ENCODE results near the gene FILIP1L. TPM values are rescaled to one million over a fixed set of nuclear protein-coding genes. Genes with fewer than 3 reads are reported as not detected.
A peak's percentile ranks its signal among the peaks of the same experiment; 100 is the strongest.

FILIP1L gene
- total RNA-seq, 2 donors from 2014 or later, result 9.5 to 28.2 TPM

DNA sequence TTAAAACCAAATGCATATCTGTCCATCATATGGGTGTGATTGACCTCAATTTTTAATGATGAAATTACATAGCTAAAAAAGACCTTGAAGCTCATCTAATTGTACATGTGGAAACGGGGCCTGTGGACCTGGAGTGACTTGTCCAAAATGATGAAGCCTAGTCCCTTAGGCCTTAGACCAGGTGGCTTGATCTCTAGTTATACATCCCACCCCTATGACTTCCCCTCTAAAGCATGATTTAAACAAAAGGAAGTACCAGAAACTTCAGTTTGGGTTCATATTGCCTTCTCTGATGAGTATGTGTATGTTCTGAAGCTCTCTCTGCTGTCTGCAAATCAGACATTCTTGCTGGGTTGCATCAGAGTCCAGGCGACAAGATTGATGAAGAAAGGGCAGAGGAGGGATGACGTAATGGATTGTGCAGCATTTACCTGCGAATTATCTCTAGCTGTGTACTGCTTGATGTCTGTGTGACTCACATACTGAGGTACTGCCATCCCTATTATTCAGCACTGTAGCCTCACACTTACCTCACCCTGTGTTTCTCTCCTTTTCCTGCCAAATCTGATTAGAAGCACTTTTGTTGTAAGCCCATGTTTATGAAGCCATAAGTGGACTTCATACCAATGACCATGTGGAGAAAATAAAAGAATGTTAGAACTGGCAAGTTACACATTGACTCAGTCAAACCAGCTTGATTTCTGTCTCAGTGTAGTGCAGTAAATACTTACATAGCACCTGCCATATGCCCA lies 111.5 kb downstream of the FILIP1L start:
- no peaks in the 10 kb centered on the region for H3K9me3 ChIP-seq
- 42% methylated on average over 4 of the region's 4 CpGs for WGBS
- H3K4me3 ChIP-seq, result no peak overlapping the region
- H3K36me3 ChIP-seq, result no peaks in the 10 kb centered on the region
- no peaks in the 10 kb centered on the region for H3K27me3 ChIP-seq (replicated peaks; ENCODE audit: insufficient read depth)
- intact Hi-C loops (cut with DNase I), result no loop called here
- no peaks in the 10 kb centered on the region for H3K4me1 ChIP-seq (replicated peaks)
- TF ChIP-seq POLR2AphosphoS5 (IDR thresholded peaks at IDR 0.05) (peak; percentile 54), POLR2A (IDR thresholded peaks at IDR 0.05) (no peak)
- no peak overlapping the region for H3K27ac ChIP-seq
- DNase-seq (ENCODE audit: low spot score), result peak; percentile 40

DNA sequence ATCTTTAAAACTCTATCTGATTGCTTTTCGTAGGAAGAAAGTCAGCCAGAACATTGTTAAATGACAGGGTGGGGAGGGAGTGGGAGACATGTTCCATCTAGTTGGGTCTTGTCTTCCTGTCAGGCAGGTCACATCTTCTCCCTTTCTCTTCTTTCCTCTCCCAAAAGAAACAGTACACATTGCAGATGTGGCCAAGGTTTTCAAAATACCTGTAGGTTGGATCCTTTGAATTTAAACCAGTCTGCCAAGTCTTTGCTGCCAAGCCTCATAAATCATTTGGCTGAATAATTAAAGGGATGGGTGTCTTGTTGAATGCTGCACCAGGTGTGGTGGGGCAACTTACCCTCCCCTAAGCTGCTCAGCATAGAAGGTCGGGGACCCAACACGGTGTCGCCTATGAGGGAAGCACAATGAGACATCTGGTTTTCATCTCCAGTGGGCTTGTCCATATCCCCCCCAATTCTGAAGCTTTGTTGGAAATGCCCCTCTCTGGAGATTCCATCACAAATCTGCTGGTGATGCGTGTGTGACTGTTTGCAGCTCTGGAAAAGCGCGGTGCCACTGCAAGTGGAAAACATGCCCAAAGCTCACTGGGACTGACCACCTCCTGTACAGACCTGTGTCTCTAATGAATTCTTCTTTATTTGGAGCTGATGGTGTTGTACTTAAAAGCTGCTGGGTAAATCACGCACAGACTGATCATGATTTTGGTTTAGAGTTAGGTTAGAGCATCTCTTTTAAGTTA lies 112.6 kb downstream of the FILIP1L start:
- Histone ChIP-seq H3K27ac (no peak overlapping the region), H3K27me3 (replicated peaks; ENCODE audit: insufficient read depth) (no peaks in the 10 kb centered on the region), H3K9me3 (no peaks in the 10 kb centered on the region), H3K4me1 (replicated peaks) (no peaks in the 10 kb centered on the region), H3K4me3 (no peak overlapping the region), H3K36me3 (no peaks in the 10 kb centered on the region)
- TF ChIP-seq POLR2AphosphoS5 (IDR thresholded peaks at IDR 0.05), result peak; percentile 75
- TF ChIP-seq POLR2A (IDR thresholded peaks at IDR 0.05), result no peak
- intact Hi-C loops (cut with DNase I), result no loop called here
- 58% methylated on average over 8 of the region's 8 CpGs for WGBS
- peak; percentile 75 for DNase-seq (ENCODE audit: low spot score)

DNA sequence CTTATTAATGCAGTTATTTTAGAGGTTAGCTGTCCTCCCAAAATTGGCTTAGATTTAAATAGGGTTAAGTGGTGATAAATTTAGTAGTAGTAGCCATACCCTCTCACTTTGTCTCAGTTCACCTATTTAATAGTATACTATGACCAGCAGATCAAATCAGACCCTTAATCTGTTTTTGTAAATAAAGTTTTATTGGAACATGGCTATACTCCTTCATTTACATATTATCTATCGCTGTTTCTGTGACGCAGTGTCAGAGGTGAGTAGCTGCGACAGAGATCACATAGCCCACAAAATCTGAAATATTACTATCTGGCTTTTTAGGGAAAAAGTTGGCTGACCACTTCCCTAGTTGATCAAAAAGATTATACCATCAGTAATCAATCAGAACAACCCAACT lies 113.2 kb downstream of the FILIP1L start:
- intact Hi-C loops (cut with DNase I), result no loop called here
- no peak for DNase-seq (ENCODE audit: low spot score)
- no peak overlapping the region for H3K27ac ChIP-seq
- no peak overlapping the region for H3K4me3 ChIP-seq
- 56% methylated on average over 3 of the region's 3 CpGs for WGBS
- H3K9me3 ChIP-seq, result no peaks in the 10 kb centered on the region
- TF ChIP-seq, protein P1, sequence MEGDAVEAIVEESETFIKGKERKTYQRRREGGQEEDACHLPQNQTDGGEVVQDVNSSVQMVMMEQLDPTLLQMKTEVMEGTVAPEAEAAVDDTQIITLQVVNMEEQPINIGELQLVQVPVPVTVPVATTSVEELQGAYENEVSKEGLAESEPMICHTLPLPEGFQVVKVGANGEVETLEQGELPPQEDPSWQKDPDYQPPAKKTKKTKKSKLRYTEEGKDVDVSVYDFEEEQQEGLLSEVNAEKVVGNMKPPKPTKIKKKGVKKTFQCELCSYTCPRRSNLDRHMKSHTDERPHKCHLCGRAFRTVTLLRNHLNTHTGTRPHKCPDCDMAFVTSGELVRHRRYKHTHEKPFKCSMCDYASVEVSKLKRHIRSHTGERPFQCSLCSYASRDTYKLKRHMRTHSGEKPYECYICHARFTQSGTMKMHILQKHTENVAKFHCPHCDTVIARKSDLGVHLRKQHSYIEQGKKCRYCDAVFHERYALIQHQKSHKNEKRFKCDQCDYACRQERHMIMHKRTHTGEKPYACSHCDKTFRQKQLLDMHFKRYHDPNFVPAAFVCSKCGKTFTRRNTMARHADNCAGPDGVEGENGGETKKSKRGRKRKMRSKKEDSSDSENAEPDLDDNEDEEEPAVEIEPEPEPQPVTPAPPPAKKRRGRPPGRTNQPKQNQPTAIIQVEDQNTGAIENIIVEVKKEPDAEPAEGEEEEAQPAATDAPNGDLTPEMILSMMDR (IDR thresholded peaks at IDR 0.05), result no peak
- TF ChIP-seq POLR2A (IDR thresholded peaks at IDR 0.05), result no peak
- TF ChIP-seq POLR2AphosphoS5 (IDR thresholded peaks at IDR 0.05), result no peak
- no peaks in the 10 kb centered on the region for H3K36me3 ChIP-seq
- no peaks in the 10 kb centered on the region for H3K27me3 ChIP-seq (replicated peaks; ENCODE audit: insufficient read depth)
- H3K4me1 ChIP-seq (replicated peaks), result no peaks in the 10 kb centered on the region

DNA sequence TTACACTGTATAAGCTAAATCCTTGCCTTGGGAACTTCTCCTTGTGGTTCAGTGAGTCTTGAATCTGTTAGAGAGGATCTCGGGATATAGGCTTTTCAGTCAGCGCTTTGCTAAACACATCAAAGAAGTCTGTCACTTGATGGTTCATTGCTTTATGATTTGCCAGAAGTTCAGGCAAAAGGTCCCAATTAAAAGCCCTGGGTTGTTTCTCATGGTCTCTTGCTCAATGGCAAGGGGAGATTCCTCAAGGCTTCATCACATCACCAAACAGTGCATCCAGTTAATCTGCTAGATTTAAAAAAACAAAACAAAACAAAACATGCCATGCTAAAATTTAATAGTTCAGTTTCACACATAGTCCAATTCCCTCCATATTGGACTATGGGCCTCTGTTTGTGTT lies 114.8 kb downstream of the FILIP1L start:
- 86% methylated on average over 2 of the region's 2 CpGs for WGBS
- Histone ChIP-seq H3K27me3 (replicated peaks; ENCODE audit: insufficient read depth) (no peaks in the 10 kb centered on the region), H3K36me3 (no peaks in the 10 kb centered on the region), H3K4me1 (replicated peaks) (no peaks in the 10 kb centered on the region), H3K4me3 (no peak overlapping the region), H3K27ac (no peak overlapping the region), H3K9me3 (no peaks in the 10 kb centered on the region)
- no peak for DNase-seq (ENCODE audit: low spot score)
- TF ChIP-seq POLR2A (IDR thresholded peaks at IDR 0.05), result no peak
- TF ChIP-seq, protein P1 (IDR thresholded peaks at IDR 0.05), result no peak
- TF ChIP-seq POLR2AphosphoS5 (IDR thresholded peaks at IDR 0.05), result no peak
- intact Hi-C loops (cut with DNase I), result no loop called here

DNA sequence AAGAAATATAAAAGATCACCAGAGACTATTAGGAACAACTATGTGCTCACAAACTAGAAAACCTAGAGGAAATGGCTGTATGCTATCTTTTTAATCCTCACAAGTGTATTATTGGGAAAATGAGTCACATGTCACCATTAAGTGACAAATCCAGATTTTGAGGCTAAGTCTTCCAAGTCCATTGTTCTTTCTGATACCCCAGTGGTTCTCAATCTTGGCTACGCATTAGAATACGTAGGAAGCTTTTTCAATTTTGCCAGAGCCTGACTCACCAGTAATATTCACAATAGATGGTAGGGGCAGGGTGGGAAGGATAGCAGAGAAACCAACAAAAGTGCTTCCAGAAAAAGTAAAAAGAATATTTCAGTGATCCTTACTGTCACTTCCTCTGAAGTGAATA lies 117.0 kb downstream of the FILIP1L start:
- H3K9me3 ChIP-seq, result no peaks in the 10 kb centered on the region
- H3K36me3 ChIP-seq, result no peaks in the 10 kb centered on the region
- WGBS, result 94% methylated on average over 2 of the region's 2 CpGs
- H3K27me3 ChIP-seq (replicated peaks; ENCODE audit: insufficient read depth), result no peaks in the 10 kb centered on the region
- no peak for DNase-seq (ENCODE audit: low spot score)
- TF ChIP-seq POLR2A (IDR thresholded peaks at IDR 0.05), result no peak
- TF ChIP-seq, protein P1 (IDR thresholded peaks at IDR 0.05), result no peak
- no peak for TF ChIP-seq POLR2AphosphoS5 (IDR thresholded peaks at IDR 0.05)
- no peak overlapping the region for H3K27ac ChIP-seq
- intact Hi-C loops (cut with DNase I), result no loop called here
- no peaks in the 10 kb centered on the region for H3K4me1 ChIP-seq (replicated peaks)
- H3K4me3 ChIP-seq, result no peak overlapping the region
